GM23338 (cell line): Measurements from ENCODE around the gene MCC. TPM values are rescaled to one million over a fixed set of nuclear protein-coding genes. Genes with fewer than 3 reads are reported as not detected.
A peak's percentile ranks its signal among the peaks of the same experiment; 100 is the strongest.

Source experiments
- ATAC-seq: fragments of 200-7000 bp; cut with Tn5 transposase; 3 replicates; pipeline ENCODE4 v1.9.1; 2020
- DNase-seq: peaks from one replicate; pipeline ENCODE4 v3.0.0-alpha.2; 2015; ENCODE audit warnings: low spot score
- H2AFZ ChIP-seq: fragments of 200-600 bp; sonication (generic); 2 replicates; pipeline ENCODE4 v1.8.0; 2016; ENCODE audit warnings: antibody characterized with exemption, mild to moderate bottlenecking, moderate library complexity
- H3F3A ChIP-seq: fragments of 200-600 bp; sonication (generic); replicated peaks from 2 replicates; pipeline ENCODE4 v1.8.0; 2017; ENCODE audit warnings: antibody characterized with exemption, mixed run types, low read depth
- H3K27ac ChIP-seq: fragments of 200-600 bp; sonication (generic); 2 replicates; pipeline ENCODE4 v1.6.1; 2016; ENCODE audit warnings: low read depth
- H3K27me3 ChIP-seq: fragments of 200-600 bp; sonication (generic); 2 replicates; pipeline ENCODE4 v1.8.0; 2016; ENCODE audit warnings: mild to moderate bottlenecking, mixed run types, moderate library complexity; ENCODE audit not compliant: insufficient read depth
- H3K36me3 ChIP-seq: fragments of 200-600 bp; sonication (generic); 2 replicates; pipeline ENCODE4 v1.8.0; 2016; ENCODE audit warnings: mild to moderate bottlenecking; ENCODE audit not compliant: insufficient read depth
- H3K4me1 ChIP-seq: fragments of 200-600 bp; sonication (generic); 2 replicates; pipeline ENCODE4 v1.8.0; 2016; ENCODE audit warnings: mild to moderate bottlenecking, moderate library complexity; ENCODE audit not compliant: insufficient read depth
- H3K4me2 ChIP-seq: fragments of 200-600 bp; sonication (generic); 2 replicates; pipeline ENCODE4 v1.7.1; 2017; ENCODE audit warnings: mixed run types
- H3K4me3 ChIP-seq: fragments of 200-600 bp; sonication (generic); 2 replicates; pipeline ENCODE4 v1.6.1; 2016; ENCODE audit warnings: mixed run types
- H3K79me2 ChIP-seq: fragments of 200-600 bp; sonication (generic); replicated peaks from 2 replicates; pipeline ENCODE4 v1.8.0; 2017; ENCODE audit warnings: mild to moderate bottlenecking; ENCODE audit not compliant: insufficient read depth
- H3K9me2 ChIP-seq: fragments of 200-600 bp; sonication (generic); 2 replicates; pipeline ENCODE4 v1.8.0; 2017; ENCODE audit not compliant: insufficient read depth
- H4K20me1 ChIP-seq: fragments of 200-600 bp; sonication (generic); replicated peaks from 2 replicates; pipeline ENCODE4 v1.8.0; 2017; ENCODE audit warnings: mild to moderate bottlenecking; ENCODE audit not compliant: insufficient read depth
- H3K27ac Mint-ChIP-seq: 2 replicates; pipeline ENCODE4 v1.8.0; 2020; ENCODE audit warnings: inconsistent platforms, mild to moderate bottlenecking, moderate library complexity, mixed read lengths
- H3K27me3 Mint-ChIP-seq: 3 replicates; pipeline ENCODE4 v1.8.0; 2022; ENCODE audit warnings: low read depth, mild to moderate bottlenecking, moderate library complexity, mixed read lengths, inconsistent platforms; ENCODE audit not compliant: insufficient read depth, poor library complexity
- H3K36me3 Mint-ChIP-seq: 3 replicates; pipeline ENCODE4 v1.8.0; 2021; ENCODE audit warnings: low read depth, mild to moderate bottlenecking, inconsistent platforms, moderate library complexity, mixed read lengths
- H3K4me1 Mint-ChIP-seq: 3 replicates; pipeline ENCODE4 v1.8.0; 2020; ENCODE audit warnings: mild to moderate bottlenecking, inconsistent platforms, mixed read lengths
- H3K4me3 Mint-ChIP-seq: 3 replicates; pipeline ENCODE4 v1.8.0; 2021; ENCODE audit warnings: moderate library complexity, mild to moderate bottlenecking, inconsistent platforms, mixed read lengths
- H3K9me3 Mint-ChIP-seq: 3 replicates; pipeline ENCODE4 v1.8.0; 2020; ENCODE audit warnings: moderate library complexity, mild to moderate bottlenecking, inconsistent platforms, mixed read lengths
- CREB1 ChIP-seq: fragments of 250-450 bp; sonication (Bioruptor Pico); IDR thresholded peaks from 2 replicates; pipeline ENCODE4 v1.5.0; 2020; ENCODE audit warnings: low read depth, mild to moderate bottlenecking, moderate library complexity
- EZH2 ChIP-seq: fragments of 200-600 bp; sonication (generic); IDR thresholded peaks from one replicate; pipeline ENCODE4 v1.8.0; 2017; ENCODE audit warnings: antibody characterized with exemption, mild to moderate bottlenecking, low read depth; ENCODE audit not compliant: unreplicated experiment
- EZH2phosphoT487 ChIP-seq: fragments of 200-600 bp; sonication (generic); IDR thresholded peaks from one replicate; pipeline ENCODE4 v1.8.1; 2018; ENCODE audit warnings: antibody characterized with exemption; ENCODE audit not compliant: unreplicated experiment
- JUNB ChIP-seq: IDR thresholded peaks from one replicate; pipeline ENCODE4 v1.6.1; 2016; ENCODE audit warnings: antibody characterized with exemption; ENCODE audit not compliant: unreplicated experiment
- NANOG ChIP-seq: IDR thresholded peaks from 2 replicates; pipeline ENCODE4 v1.6.1; 2016; ENCODE audit warnings: antibody characterized with exemption, borderline replicate concordance
- POLR2AphosphoS5 ChIP-seq: IDR thresholded peaks from 2 replicates; pipeline ENCODE4 v1.6.1; 2016; ENCODE audit warnings: antibody characterized with exemption, low read depth
- STAT1 ChIP-seq: IDR thresholded peaks from one replicate; pipeline ENCODE4 v1.6.1; 2016; ENCODE audit warnings: antibody characterized with exemption; ENCODE audit not compliant: unreplicated experiment
- ZNF114 ChIP-seq: fragments of 250-450 bp; sonication (Bioruptor Pico); IDR thresholded peaks from 2 replicates; pipeline ENCODE4 v1.5.0; 2020; ENCODE audit warnings: mild to moderate bottlenecking, moderate library complexity
- ZNF331 ChIP-seq: fragments of 250-450 bp; sonication (Bioruptor Pico); IDR thresholded peaks from 2 replicates; pipeline ENCODE4 v1.5.0; 2020; ENCODE audit warnings: low read depth, mild to moderate bottlenecking, moderate library complexity
- polyA plus RNA-seq: library from polyadenylated mRNA; unstranded; fragments of >200 nt; fragmentation: Nextera tagmentation; extraction: Ambion mirVana; gene quantifications from 2 replicates; pipeline ENCODE4 v1.2.1, GENCODE V29; 2016
- total RNA-seq: library from RNA; depleted of rRNA; stranded (reverse); fragments of >200 nt; shearing (Covaris generic); gene quantifications from 2 replicates; pipeline ENCODE4 v1.2.3, GENCODE V29; 2014
- TF ChIP-seq, protein P1 (sequence below): IDR thresholded peaks from one replicate; pipeline ENCODE4 v1.6.1; 2018; ENCODE audit warnings: antibody characterized with exemption; ENCODE audit not compliant: unreplicated experiment
- TF ChIP-seq, protein P2 (sequence below): IDR thresholded peaks from 2 replicates; pipeline ENCODE4 v1.6.1; 2016; ENCODE audit warnings: antibody characterized with exemption
- TF ChIP-seq, protein P3 (sequence below), 2 experiments: fragments of 200-600 bp in 1 of 2; sonication (generic) in 1 of 2; conservative IDR thresholded peaks; 2 replicates each; pipeline versions ENCODE4 v1.5.1 to v1.6.1; 2016 to 2017; ENCODE audit warnings: antibody characterized with exemption in 2 of 2, low read depth in 2 of 2, mild to moderate bottlenecking in 2 of 2, moderate library complexity in 1 of 2
- TF ChIP-seq, protein P4 (sequence below): fragments of 250-450 bp; sonication (Bioruptor Pico); IDR thresholded peaks from 2 replicates; pipeline ENCODE4 v1.5.0; 2020; ENCODE audit warnings: mild to moderate bottlenecking, moderate library complexity

Gene MCC
- total and polyA plus RNA-seq, 2 experiments from 2014 or later: 3.8 to 10.1 TPM

DNA sequence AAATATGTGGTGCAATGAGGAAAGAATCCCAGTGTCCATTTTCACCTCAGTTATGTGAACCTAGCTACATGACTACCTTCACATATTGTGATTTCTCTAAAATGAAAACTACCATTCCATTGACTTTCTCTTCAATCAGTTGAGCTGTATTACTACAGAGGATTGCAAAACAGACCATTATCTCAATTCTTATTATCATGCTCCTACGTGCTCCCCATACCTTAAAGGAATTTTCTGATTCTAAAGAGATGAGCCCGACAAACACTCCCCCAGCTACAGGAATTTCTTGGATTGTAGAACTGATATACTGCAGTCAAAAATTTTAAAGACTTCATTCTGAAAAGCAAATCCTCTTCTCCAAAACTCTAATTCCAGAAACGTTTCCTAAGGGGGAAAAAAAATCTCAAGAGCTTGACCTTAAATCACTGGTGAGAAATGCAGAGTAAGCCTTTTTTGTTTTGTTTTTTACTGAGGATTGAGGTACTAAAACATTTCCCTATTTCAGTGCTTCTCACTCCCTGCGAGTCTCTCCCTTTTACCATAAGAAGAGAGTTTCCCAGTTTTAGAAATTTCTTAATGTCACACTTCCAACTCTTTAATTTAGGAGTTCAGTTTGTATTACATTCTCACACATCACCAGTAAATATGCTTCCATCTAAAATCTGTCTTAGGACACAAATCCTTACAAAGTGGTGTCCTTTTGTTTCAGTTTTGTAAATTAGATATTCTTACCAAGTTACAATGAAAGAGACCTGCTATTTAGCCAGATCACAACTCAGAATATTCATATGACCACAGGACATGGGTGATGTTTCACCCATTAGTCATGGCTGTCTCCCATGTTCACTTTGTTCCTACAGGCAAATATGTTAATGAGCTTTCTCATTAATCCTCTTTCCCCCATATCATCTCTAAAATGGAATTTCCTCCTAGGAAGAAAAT, 257.3 kb downstream of the MCC start:
- H3K27me3 Mint-ChIP-seq: no peaks in the 10 kb centered on the region
- Histone ChIP-seq H3K27me3 (no peaks in the 10 kb centered on the region), H2AFZ (no peak overlapping the region), H3K4me2 (peak overlapping the region; percentile 36), H3K9me2 (no peaks in the 10 kb centered on the region), H3K4me3 (no peak overlapping the region), H3K36me3 (no peaks in the 10 kb centered on the region), H3K4me1 (peaks cover 27% of the 10 kb centered on the region), H4K20me1 (no peaks in the 10 kb centered on the region), H3F3A (no peaks in the 10 kb centered on the region), H3K27ac (no peak overlapping the region; the same call in 1 of the 2 replicates), H3K79me2 (no peaks in the 10 kb centered on the region)
- H3K4me3 Mint-ChIP-seq: no peak overlapping the region
- no peaks in the 10 kb centered on the region for H3K9me3 Mint-ChIP-seq
- TF ChIP-seq, protein P1, sequence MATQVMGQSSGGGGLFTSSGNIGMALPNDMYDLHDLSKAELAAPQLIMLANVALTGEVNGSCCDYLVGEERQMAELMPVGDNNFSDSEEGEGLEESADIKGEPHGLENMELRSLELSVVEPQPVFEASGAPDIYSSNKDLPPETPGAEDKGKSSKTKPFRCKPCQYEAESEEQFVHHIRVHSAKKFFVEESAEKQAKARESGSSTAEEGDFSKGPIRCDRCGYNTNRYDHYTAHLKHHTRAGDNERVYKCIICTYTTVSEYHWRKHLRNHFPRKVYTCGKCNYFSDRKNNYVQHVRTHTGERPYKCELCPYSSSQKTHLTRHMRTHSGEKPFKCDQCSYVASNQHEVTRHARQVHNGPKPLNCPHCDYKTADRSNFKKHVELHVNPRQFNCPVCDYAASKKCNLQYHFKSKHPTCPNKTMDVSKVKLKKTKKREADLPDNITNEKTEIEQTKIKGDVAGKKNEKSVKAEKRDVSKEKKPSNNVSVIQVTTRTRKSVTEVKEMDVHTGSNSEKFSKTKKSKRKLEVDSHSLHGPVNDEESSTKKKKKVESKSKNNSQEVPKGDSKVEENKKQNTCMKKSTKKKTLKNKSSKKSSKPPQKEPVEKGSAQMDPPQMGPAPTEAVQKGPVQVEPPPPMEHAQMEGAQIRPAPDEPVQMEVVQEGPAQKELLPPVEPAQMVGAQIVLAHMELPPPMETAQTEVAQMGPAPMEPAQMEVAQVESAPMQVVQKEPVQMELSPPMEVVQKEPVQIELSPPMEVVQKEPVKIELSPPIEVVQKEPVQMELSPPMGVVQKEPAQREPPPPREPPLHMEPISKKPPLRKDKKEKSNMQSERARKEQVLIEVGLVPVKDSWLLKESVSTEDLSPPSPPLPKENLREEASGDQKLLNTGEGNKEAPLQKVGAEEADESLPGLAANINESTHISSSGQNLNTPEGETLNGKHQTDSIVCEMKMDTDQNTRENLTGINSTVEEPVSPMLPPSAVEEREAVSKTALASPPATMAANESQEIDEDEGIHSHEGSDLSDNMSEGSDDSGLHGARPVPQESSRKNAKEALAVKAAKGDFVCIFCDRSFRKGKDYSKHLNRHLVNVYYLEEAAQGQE: no peak
- TF ChIP-seq, protein P2, sequence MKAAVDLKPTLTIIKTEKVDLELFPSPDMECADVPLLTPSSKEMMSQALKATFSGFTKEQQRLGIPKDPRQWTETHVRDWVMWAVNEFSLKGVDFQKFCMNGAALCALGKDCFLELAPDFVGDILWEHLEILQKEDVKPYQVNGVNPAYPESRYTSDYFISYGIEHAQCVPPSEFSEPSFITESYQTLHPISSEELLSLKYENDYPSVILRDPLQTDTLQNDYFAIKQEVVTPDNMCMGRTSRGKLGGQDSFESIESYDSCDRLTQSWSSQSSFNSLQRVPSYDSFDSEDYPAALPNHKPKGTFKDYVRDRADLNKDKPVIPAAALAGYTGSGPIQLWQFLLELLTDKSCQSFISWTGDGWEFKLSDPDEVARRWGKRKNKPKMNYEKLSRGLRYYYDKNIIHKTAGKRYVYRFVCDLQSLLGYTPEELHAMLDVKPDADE: no peak
- TF ChIP-seq EZH2: no peak
- no peak for TF ChIP-seq NANOG
- TF ChIP-seq EZH2phosphoT487: no peak
- TF ChIP-seq CREB1 (CRISPR knock-in tag): no peak
- TF ChIP-seq ZNF331 (CRISPR knock-in tag): no peak
- no peak for TF ChIP-seq POLR2AphosphoS5
- no peak for TF ChIP-seq STAT1
- TF ChIP-seq, protein P3, sequence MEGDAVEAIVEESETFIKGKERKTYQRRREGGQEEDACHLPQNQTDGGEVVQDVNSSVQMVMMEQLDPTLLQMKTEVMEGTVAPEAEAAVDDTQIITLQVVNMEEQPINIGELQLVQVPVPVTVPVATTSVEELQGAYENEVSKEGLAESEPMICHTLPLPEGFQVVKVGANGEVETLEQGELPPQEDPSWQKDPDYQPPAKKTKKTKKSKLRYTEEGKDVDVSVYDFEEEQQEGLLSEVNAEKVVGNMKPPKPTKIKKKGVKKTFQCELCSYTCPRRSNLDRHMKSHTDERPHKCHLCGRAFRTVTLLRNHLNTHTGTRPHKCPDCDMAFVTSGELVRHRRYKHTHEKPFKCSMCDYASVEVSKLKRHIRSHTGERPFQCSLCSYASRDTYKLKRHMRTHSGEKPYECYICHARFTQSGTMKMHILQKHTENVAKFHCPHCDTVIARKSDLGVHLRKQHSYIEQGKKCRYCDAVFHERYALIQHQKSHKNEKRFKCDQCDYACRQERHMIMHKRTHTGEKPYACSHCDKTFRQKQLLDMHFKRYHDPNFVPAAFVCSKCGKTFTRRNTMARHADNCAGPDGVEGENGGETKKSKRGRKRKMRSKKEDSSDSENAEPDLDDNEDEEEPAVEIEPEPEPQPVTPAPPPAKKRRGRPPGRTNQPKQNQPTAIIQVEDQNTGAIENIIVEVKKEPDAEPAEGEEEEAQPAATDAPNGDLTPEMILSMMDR (conservative IDR thresholded peaks at IDR 0.05; ENCODE audit: low read depth in 2 of 2): no peak
- TF ChIP-seq, protein P4, sequence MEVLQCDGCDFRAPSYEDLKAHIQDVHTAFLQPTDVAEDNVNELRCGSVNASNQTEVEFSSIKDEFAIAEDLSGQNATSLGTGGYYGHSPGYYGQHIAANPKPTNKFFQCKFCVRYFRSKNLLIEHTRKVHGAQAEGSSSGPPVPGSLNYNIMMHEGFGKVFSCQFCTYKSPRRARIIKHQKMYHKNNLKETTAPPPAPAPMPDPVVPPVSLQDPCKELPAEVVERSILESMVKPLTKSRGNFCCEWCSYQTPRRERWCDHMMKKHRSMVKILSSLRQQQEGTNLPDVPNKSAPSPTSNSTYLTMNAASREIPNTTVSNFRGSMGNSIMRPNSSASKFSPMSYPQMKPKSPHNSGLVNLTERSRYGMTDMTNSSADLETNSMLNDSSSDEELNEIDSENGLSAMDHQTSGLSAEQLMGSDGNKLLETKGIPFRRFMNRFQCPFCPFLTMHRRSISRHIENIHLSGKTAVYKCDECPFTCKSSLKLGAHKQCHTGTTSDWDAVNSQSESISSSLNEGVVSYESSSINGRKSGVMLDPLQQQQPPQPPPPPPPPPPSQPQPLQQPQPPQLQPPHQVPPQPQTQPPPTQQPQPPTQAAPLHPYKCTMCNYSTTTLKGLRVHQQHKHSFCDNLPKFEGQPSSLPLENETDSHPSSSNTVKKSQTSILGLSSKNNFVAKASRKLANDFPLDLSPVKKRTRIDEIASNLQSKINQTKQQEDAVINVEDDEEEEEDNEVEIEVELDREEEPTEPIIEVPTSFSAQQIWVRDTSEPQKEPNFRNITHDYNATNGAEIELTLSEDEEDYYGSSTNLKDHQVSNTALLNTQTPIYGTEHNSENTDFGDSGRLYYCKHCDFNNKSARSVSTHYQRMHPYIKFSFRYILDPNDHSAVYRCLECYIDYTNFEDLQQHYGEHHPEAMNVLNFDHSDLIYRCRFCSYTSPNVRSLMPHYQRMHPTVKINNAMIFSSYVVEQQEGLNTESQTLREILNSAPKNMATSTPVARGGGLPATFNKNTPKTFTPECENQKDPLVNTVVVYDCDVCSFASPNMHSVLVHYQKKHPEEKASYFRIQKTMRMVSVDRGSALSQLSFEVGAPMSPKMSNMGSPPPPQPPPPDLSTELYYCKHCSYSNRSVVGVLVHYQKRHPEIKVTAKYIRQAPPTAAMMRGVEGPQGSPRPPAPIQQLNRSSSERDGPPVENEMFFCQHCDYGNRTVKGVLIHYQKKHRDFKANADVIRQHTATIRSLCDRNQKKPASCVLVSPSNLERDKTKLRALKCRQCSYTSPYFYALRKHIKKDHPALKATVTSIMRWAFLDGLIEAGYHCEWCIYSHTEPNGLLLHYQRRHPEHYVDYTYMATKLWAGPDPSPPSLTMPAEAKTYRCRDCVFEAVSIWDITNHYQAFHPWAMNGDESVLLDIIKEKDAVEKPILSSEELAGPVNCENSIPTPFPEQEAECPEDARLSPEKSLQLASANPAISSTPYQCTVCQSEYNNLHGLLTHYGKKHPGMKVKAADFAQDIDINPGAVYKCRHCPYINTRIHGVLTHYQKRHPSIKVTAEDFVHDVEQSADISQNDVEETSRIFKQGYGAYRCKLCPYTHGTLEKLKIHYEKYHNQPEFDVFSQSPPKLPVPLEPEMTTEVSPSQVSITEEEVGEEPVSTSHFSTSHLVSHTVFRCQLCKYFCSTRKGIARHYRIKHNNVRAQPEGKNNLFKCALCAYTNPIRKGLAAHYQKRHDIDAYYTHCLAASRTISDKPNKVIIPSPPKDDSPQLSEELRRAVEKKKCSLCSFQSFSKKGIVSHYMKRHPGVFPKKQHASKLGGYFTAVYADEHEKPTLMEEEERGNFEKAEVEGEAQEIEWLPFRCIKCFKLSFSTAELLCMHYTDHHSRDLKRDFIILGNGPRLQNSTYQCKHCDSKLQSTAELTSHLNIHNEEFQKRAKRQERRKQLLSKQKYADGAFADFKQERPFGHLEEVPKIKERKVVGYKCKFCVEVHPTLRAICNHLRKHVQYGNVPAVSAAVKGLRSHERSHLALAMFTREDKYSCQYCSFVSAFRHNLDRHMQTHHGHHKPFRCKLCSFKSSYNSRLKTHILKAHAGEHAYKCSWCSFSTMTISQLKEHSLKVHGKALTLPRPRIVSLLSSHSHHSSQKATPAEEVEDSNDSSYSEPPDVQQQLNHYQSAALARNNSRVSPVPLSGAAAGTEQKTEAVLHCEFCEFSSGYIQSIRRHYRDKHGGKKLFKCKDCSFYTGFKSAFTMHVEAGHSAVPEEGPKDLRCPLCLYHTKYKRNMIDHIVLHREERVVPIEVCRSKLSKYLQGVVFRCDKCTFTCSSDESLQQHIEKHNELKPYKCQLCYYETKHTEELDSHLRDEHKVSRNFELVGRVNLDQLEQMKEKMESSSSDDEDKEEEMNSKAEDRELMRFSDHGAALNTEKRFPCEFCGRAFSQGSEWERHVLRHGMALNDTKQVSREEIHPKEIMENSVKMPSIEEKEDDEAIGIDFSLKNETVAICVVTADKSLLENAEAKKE (CRISPR knock-in tag): no peak
- TF ChIP-seq JUNB: no peak
- no peak for TF ChIP-seq ZNF114 (CRISPR knock-in tag)
- peak overlapping the region; percentile 57 for H3K27ac Mint-ChIP-seq
- H3K36me3 Mint-ChIP-seq: no peaks in the 10 kb centered on the region
- ATAC-seq (peak; percentile 34; the same call in 1 of the 3 replicates), DNase-seq (peak; percentile 39)
- peaks cover 59% of the 10 kb centered on the region for H3K4me1 Mint-ChIP-seq
